ENCODE measurements around the gene GAB1. TPM values are rescaled to one million over a fixed set of nuclear protein-coding genes. Genes with fewer than 3 reads are reported as not detected.

Gene GAB1
- total and polyA plus RNA-seq, 2 of the 13 experiments (the other 11 are each of a cell fraction or from before 2014, with no cell fraction given) = 8.7 to 14.7 TPM

DNA sequence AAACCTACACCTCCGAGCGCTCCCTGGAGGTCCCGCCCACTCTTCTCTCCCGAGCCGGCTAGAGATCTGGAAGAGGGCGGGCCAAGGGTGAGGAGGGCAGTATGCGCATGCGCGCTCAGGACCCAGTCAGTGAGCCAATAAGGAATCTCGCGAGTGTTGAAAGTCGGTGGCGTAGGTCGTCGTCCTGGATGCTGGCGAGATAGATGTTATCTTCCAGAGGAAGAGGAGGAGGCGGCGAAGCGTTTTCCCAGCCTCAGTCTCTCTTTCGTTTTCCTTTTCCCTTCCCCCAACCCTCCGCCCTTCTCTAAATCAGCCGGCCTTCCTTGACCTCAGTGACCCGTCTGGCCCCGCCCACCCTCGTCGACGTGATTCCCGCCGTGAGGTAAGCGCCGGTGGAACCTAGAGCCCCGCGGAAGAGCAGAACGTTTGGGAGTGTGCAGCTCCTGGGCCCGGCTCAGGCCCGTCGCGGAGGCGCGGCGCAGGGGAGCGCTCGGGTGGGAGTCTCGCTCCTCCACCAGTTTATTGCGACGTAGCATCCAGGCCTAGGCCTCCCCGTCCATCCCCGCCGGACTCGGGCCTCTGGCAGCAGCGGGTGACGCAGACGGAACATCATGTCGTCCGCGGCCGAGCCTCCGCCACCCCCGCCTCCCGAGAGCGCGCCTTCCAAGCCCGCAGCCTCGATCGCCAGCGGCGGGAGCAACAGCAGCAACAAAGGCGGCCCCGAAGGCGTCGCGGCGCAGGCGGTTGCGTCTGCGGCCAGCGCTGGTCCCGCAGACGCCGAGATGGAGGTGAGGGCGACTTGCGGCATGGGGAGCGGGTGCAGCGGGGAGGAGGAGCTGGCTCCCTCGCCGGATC, 176.9 kb downstream of the GAB1 start, which contains the start of gene SMARCA5:
TSS of gene SMARCA5 (plus strand) at position 389 of the 855 bp plus-strand sequence. CDS start at position 612, 223 bp downstream.
- peaks cover 48% of the 10 kb centered on the region for H3K79me2 ChIP-seq (ENCODE audit: insufficient read depth, low read length)
- DNase-seq (ENCODE audit: low spot score) (peak; percentile 96), ATAC-seq (peak; percentile 91), FAIRE-seq (peak; percentile 96)
- TSS peak; percentile 55 for BruUV-seq (replicated peaks)
- H3K27ac ChIP-seq (ENCODE audit: extremely low read length, insufficient read depth, low read length) = peak within 1 kb of the TSS; percentile 87
- peak within 1 kb of the TSS; percentile 94 for H3K9ac ChIP-seq (ENCODE audit: insufficient read depth, low read depth, low read length)
- peaks cover 0 to 13% of the 10 kb centered on the region in 2 experiments; a peak in 2 of 5 replicates for H3K36me3 ChIP-seq (replicated peaks in 1 of 2; ENCODE audit: control insufficient read depth in 1 of 2, insufficient read depth in 2 of 2, low read length in 2 of 2)
- intact Hi-C loops (cut with micrococcal nuclease; ENCODE audit: unreplicated experiment) = loop anchor here (10.0 kb wide), 3 partner anchors 179 to 329 kb away; partner anchors contain the start of genes GAB1 and USP38
- H3K4me3 ChIP-seq (replicated peaks in 1 of 3; ENCODE audit: insufficient read depth in 1 of 3, low read depth in 2 of 3, low read length in 3 of 3) = peak within 1 kb of the TSS; percentile 83 to 93 (median 87)
- ChIA-PET POLR2A (interaction anchor here (1.0 to 2.2 kb wide), 8 partner anchors 11 to 328 kb away, joined by 3 to 8 read pairs (median 4); partner anchors contain the start of genes GAB1 and USP38), CTCF (ENCODE audit: low intra/inter-chr PET ratio, low total read pairs) (no interaction called here)
- peak within 1 kb of the TSS; percentile 84 for H3K4me2 ChIP-seq (ENCODE audit: low read depth, low read length)
- H3K27me3 ChIP-seq (ENCODE audit: control insufficient read depth in 1 of 2, insufficient read depth in 2 of 2, low read length in 2 of 2) = no peaks in the 10 kb centered on the region; a peak in 1 of 5 replicates
- H2AFZ ChIP-seq (ENCODE audit: low read length) = peak within 1 kb of the TSS; percentile 85
- in situ Hi-C loops (cut with HindIII; ENCODE audit: extremely low pct_ligation_motif_present, low pct_unique_long_range_greater_than_20kb) = loop anchor here (10.0 to 25.0 kb wide), 2 partner anchors 329 to 1599 kb away; partner anchors contain the start of gene USP38
- no peaks in the 10 kb centered on the region for H3K9me3 ChIP-seq (ENCODE audit: low read length)
- H3K4me1 ChIP-seq (ENCODE audit: insufficient read depth, low read length) = peaks cover 44% of the 10 kb centered on the region
- WGBS (ENCODE audit: low lambda C conversion rate) = under 1% methylated on average over 27 of the region's 86 CpGs
- H4K20me1 ChIP-seq (ENCODE audit: insufficient read depth, low read length) = peaks cover 25% of the 10 kb centered on the region
- TF ChIP-seq ATF7-NPFF (CRISPR knock-in tag; IDR thresholded peaks at IDR 0.05; ENCODE audit: low read depth) = peak; percentile 32; the same call in 1 of the 2 replicates
- no peak for TF ChIP-seq ZNF660 (CRISPR knock-in tag; IDR thresholded peaks at IDR 0.05; ENCODE audit: borderline replicate concordance, low read depth)
- peak; percentile 50; the same call in 1 of the 2 replicates for TF ChIP-seq ZNF572 (CRISPR knock-in tag; IDR thresholded peaks at IDR 0.05)
- no peak for TF ChIP-seq FOXM1 (CRISPR knock-in tag; IDR thresholded peaks at IDR 0.05)
- TF ChIP-seq ESRRA (CRISPR knock-in tag; IDR thresholded peaks at IDR 0.05; ENCODE audit: low read depth) = no peak
- no peak for TF ChIP-seq ZSCAN29 (CRISPR knock-in tag; conservative IDR thresholded peaks at IDR 0.05)
- TF ChIP-seq ZNF225 (CRISPR knock-in tag; IDR thresholded peaks at IDR 0.05) = peak; percentile 87; the same call in 1 of the 2 replicates
- TF ChIP-seq PTBP1 (IDR thresholded peaks at IDR 0.05; ENCODE audit: low read depth, low read length, poor library complexity, severe bottlenecking) = no peak
- 0 out of 2 replicates have a peak, but pooled peaks have one; percentile 24 for TF ChIP-seq ZNF839 (CRISPR knock-in tag; IDR thresholded peaks at IDR 0.05; ENCODE audit: borderline replicate concordance)
- TF ChIP-seq SRSF1 (optimal IDR thresholded peaks at IDR 0.05; ENCODE audit: low read depth, low read length) = peak; percentile 36
- TF ChIP-seq, protein P1, sequence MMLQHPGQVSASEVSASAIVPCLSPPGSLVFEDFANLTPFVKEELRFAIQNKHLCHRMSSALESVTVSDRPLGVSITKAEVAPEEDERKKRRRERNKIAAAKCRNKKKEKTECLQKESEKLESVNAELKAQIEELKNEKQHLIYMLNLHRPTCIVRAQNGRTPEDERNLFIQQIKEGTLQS (CRISPR knock-in tag; IDR thresholded peaks at IDR 0.05) = 0 out of 2 replicates have a peak, but pooled peaks have one; percentile 19
- TF ChIP-seq KDM3A (CRISPR knock-in tag; IDR thresholded peaks at IDR 0.05; ENCODE audit: low read depth) = peak; percentile 34; the same call in 1 of the 2 replicates
- TF ChIP-seq PHF20 (CRISPR knock-in tag; IDR thresholded peaks at IDR 0.05) = peak; percentile 57
- TF ChIP-seq NPAS2 (CRISPR knock-in tag; IDR thresholded peaks at IDR 0.05; ENCODE audit: borderline replicate concordance) = no peak
- TF ChIP-seq, protein P2, sequence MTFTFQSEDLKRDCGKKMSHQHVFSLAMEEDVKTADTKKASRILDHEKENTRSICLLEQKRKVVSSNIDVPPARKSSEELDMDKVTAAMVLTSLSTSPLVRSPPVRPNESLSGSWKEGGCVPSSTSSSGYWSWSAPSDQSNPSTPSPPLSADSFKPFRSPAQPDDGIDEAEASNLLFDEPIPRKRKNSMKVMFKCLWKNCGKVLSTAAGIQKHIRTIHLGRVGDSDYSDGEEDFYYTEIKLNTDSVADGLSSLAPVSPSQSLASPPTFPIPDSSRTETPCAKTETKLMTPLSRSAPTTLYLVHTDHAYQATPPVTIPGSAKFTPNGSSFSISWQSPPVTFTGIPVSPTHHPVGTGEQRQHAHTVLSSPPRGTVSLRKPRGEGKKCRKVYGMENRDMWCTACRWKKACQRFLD (CRISPR knock-in tag; IDR thresholded peaks at IDR 0.05; ENCODE audit: borderline replicate concordance) = no peak; the same call in 1 of the 2 replicates
- TF ChIP-seq, protein P3, sequence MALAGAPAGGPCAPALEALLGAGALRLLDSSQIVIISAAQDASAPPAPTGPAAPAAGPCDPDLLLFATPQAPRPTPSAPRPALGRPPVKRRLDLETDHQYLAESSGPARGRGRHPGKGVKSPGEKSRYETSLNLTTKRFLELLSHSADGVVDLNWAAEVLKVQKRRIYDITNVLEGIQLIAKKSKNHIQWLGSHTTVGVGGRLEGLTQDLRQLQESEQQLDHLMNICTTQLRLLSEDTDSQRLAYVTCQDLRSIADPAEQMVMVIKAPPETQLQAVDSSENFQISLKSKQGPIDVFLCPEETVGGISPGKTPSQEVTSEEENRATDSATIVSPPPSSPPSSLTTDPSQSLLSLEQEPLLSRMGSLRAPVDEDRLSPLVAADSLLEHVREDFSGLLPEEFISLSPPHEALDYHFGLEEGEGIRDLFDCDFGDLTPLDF (CRISPR knock-in tag; IDR thresholded peaks at IDR 0.05) = peak; percentile 24
- no peak for TF ChIP-seq DPF2 (CRISPR knock-in tag; IDR thresholded peaks at IDR 0.05; ENCODE audit: borderline replicate concordance, low read depth)
- TF ChIP-seq ZFP41 (CRISPR knock-in tag; IDR thresholded peaks at IDR 0.05; ENCODE audit: borderline replicate concordance) = no peak
- no peak for TF ChIP-seq ZNF780A (CRISPR knock-in tag; IDR thresholded peaks at IDR 0.05)
- TF ChIP-seq FOXK2 (IDR thresholded peaks at IDR 0.05) = no peak
- no peak for TF ChIP-seq THYN1 (CRISPR knock-in tag; IDR thresholded peaks at IDR 0.05; ENCODE audit: borderline replicate concordance, low read depth)
